Frontal cortex (tissue), 4 donors: ENCODE measurements around the gene ABI3. TPM values are rescaled to one million over a fixed set of nuclear protein-coding genes. Genes with fewer than 3 reads are reported as not detected.

Source experiments
- DNase-seq, 2 donors: peaks; one replicate each; pipeline ENCODE4 v3.0.0; 2012; ENCODE audit warnings: low spot score in 2 of 2
- FAIRE-seq: peaks from 2 replicates; lab custom pipeline; 2012; peaks lifted over from hg19 to GRCh38; lab: Jason Lieb, UNC
- total RNA-seq: library from RNA; depleted of rRNA; stranded (reverse); fragments of >200 nt; gene quantifications from one replicate; pipeline ENCODE4 v1.2.3, GENCODE V29; 2014
- donor health status: control.
- donor health status: control.
- donor health status: control.

The ABI3 gene
- total RNA-seq, 1 donor from 2014 or later, result 0.41 TPM

DNA sequence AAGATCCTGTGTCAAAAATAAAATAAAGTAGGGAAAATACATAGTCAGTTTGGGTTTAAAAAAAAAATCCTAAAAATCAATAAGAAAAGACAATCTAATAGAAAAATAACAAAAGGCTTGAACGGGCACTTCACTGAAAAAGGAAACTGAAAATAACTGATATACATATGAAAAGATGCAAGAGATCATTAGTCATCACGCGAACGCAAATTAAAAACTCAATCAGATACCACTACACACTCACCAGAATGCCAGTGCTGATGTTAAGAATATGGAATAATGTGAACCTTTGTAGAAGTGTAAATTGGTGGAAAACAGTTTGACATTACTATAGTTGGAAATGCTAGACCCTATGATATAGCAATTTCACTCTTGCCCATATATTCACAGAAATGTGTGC, 14.8 kb upstream of the ABI3 start:
- FAIRE-seq, result no peak
- no peak for DNase-seq

DNA sequence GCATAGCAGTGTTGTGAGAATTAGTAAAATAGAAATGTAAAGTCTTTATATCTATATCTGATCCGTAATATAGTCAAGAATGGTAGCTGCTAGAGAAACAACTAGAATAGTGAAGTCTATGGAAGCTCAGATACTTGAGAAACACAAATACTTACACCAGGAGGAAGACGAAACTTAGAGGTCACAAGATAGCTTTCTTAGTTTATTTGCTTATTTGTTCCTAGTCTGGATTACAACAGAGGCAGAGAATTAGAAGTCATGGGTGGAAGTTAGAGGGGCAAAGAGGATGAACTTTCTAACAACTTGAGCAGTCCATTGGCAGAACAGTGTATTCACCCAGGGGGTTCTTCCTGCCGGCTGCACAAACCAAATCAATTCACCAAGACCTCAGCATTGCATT, 14.0 kb upstream of the ABI3 start:
- DNase-seq (no peak), FAIRE-seq (no peak)

DNA sequence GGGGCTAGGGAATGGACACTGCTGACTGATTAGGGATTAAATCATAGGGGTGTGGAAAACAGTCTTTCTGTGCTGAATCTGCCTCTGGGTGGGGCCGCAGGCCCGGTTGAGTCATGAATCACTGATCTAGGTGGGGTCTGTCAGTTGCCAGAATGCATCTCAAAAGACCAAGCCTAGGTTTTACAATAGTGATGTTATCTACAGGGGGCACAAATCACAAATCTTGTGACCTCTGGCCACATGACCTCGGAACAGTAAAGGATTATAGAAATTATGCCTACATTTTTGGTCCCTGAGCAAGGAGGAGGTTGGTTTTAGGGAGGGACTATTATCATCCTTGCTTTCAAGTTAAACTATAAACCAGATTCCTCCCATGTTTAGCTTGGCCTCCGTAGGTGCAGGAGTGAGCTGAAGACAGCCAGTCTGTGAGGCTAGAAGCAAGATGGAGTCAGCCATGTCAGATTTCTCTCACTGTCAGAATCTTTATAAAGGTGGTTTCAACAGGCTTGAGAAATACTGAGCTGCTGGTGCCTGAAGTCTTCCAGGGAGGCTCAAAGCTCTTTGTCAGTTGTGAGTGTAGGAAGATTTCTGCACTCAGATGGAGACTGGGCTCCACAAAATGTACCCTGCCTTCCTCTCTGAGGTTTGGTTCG, 13.0 kb upstream of the ABI3 start:
- no peak for FAIRE-seq
- DNase-seq, result no peak

DNA sequence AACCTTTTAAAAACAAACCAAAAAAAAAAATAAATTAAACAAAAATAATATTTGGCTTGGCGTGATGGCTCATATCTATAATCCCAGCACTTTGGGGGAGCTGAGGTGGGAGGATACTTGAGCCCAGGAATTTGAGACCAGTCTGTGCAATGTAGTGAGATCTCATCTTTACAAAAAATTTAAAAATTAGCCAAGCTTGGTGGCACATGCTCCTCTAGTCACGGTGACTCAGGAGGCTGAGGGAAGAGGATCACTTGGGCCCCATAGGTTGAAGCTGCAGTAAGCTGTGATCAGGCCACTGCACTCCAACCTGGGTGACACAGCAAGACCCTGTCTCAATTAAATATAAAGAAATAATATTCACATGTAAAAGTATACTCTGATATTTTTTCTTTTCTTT, 12.3 kb upstream of the ABI3 start:
- no peak for DNase-seq
- no peak for FAIRE-seq

DNA sequence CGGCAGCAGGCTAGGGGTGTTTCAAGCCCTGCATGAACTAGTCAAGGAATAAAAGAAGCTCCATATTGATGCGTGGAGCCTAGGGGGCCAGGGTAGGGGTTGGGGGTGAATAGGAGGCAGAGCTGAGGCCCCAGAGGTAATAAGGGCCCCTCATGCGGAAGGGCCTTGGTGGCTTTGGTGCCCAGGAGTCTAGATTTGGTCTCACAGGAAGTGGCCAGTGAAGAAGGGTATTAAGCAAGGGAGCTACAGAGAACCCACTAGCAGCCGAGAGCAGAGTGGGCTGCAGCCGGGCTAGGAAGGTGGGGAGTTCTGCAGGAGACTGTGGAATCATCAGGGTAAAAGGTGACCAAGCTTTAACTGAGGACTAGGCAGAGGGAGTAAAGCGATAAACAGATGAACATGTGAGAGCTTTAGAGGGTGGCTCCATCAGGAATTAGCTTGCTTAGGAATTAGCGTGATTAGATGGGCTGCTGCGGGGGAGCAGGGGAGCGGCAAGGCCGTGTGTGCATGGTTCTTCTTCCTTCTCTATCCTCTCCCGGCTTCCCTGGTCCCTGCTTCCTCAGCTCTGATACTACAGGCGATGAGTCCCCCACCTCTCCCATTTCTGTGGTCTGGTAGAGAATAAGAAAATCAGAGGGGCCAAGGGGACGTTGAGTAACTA, 10.0 kb upstream of the ABI3 start:
- no peak for FAIRE-seq
- no peak for DNase-seq

DNA sequence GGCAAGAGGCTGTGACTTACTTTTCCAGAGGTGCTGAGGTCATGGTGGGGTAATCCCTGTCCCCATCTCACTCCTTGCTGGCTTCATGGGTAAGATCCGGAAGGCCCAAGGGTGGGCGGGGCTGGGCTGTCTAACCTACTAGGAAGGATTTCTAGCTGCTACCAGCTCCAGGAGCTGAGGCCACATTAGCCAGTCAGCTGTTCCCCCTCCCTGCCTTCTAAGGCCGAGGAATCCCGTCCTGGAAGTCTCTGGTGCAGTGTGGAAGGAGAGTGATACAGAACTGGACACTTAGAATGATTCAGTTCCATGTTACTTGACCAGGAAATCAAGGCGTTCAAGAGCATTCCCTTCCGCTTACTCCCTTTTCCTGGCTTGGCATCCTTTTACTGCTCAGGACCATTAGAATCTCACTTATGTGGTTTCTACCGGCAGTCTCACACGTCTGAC, 9.0 kb upstream of the ABI3 start:
- FAIRE-seq (no peak), DNase-seq (no peak)

DNA sequence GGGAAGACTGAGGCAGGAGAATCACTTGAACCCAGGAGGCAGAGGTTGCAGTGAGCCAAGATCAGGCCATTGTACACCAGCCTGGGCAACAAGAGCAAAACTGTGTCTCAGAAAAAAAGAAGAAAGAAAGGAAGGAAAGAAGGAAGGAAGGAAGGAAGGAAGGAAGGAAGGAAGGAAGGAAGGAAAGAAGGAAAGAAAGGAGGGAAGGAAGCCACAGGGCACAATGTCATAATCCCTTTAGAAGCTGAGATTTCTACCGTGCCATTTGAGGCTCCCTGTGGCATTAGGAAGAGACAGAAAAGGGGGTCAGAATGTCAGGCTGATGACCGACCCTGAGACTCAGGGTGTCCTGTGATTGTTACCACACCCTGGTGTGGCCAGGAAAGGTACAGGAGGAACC, 6.7 kb upstream of the ABI3 start:
- DNase-seq, result no peak
- no peak for FAIRE-seq

DNA sequence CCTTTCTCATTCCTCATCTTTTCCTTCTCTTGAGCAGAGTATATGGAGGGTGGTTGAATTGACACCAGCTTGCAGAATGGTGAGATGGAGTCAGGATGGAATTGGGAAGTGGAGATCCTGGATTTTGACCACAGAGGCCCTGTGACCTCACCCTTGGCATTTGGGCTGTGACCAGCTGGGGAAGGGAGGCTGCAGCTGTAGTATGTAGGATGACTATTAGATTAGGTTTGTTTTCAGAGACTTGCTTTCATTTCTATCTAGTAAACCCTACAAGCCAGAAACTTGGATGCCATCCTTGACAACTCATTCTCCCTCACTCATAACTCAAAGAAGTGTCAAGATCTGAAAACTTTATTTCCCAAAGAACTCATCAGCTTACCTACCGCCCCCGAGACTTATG, 6.0 kb upstream of the ABI3 start:
- DNase-seq (no peak), FAIRE-seq (no peak)

DNA sequence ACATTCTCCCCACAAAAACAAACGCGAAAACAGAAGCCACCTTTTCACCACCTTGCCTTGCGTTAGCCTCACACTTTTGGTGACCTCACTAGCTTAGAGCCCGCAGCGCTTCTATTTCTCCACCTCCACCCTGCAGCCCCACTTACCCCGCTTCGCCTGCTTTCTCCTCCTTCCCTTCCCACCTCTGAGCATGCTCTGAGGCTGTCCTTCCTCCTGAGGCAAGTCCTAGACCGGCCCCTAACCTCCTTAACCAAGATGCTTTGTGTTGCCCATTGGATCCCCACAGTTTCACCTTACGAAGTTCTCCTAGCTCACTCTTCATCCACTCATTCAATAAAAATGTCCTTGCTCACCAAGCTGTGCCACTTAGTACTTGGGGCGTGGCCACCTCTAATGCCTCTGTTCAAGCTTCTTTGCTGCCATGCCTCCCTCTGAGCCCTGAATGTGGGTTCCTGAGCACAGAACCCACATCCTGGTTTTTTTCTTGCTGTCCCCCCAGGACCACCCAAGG, 1.4 kb upstream of the ABI3 start:
- FAIRE-seq, result no peak

DNA sequence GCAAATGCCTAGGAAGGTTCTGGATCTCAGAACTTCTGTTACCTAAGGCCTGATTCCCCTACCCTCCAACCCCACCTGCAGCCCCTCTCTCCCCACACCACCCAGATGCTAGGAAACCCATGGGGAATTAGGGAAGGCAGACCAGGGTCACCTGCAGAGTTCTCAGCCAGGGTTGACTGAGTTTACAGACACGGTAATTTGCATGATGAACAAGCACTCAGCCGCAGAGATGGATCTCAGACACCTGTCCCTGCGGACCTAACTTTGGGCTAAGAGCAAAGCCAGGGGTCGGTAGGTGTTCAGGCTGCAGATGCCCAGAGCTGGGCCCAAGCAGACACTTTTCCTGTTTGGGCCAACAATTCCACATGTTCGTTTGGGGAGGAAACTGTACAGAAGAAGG, 2.9 kb downstream of the ABI3 start:
- no peak for FAIRE-seq
- no peak for DNase-seq

More for the DNA sequence above, 1.4 kb upstream of the ABI3 start:
- peak in 1 of 2 donors; percentile 3 for DNase-seq

DNA sequence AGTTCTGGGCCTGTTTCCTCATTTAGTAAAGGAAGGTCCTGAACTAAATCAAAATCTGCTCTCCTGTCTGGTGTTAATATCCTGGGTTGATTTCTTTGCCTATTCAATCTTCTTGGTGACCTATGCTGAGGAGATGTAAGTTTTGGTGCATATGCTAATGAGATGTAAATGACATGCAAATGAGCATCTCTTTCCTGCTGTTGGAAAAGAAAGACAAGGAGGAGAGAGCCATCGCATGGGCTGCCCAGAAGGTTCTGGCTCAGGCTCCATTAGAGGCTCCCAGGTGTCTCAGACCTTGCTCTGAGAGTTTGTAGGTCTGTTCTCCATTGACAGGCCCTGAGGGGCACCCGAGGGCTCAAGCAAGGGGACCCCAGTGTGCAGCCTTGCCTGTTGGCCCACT, 3.3 kb downstream of the ABI3 start:
- FAIRE-seq, result no peak
- no peak for DNase-seq

DNA sequence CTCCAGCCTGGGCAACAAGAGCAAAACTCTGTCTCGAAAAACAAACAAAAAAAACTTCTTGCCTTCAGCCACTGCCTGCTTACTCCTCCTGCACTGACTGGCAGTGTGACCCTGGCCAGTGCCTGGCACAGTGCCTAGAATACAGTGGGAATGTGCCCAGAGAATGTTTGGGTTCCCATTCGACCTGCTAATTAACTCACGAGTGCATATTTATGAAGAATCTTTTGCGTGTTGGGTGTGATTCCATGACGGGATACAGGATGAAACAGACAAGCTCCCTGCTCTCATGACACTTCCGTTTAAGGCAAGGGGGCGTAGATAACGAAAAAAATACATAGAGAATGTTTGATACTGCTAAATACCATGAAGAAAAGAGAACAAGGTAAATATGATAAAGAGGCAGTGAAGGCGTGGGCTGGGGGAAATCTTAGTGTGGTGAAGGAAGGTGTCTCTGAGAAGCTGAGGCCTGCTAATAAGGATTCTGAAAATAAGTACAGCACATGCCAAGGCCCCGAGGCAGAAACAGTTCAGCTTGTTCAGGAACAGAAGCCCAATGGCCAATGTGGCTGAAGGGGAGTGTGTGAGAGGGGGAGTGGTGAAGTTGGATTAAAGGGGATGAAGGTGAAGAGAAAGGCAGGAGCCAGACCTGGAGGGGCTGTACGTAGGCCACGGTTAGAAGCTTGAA, 4.3 kb downstream of the ABI3 start:
- no peak for FAIRE-seq
- peak in 1 of 2 donors; percentile 28 for DNase-seq

DNA sequence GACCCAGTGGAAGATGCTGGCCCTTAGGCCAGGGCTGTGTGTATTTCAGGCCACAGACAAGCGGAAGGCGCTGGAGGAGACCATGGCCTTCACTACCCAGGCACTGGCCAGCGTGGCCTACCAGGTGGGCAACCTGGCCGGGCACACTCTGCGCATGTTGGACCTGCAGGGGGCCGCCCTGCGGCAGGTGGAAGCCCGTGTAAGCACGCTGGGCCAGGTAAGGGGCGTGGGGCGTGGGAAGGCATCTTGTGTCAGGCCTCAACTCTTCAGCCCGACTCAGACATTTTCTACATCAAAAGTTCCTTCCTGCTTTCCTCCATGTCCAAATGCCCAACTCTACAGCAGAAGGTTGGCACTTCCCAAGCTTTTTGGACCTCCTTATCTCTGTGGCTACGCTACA, 6.0 kb downstream of the ABI3 start:
- no peak for DNase-seq

DNA sequence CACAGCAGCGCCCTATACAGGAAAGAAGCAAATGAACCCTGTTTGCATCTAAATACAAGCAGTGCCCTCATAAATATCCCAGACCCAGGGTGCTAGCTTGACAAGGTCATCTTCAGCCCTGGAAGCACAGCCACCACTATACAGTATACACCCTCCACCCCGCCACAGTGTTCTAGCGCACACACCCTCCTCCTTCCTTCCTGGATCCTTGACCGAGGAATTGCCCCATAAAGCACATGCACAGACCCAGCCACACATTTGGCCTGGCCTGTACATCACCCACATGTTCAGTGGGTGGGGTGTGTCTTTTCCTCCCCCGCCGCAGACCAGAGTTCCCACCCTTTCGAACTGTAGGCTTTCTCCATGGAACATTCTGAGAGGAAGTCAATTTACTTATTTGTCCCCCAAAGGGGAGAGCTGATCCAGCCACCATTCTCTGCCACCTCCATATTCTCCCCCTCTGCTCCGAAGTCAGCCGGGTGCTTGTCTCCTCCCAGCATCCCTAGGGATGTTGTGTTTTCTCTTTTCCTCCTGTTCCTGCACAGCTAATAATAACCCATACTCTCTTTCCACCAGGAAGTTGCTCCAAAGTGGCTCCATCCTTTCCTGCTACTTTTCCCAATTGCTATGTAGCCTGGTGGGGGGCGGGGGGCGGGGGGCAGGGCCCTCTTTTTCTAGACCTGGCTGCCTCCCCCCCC, 6.6 kb downstream of the ABI3 start:
- DNase-seq, result peak in 1 of 2 donors; percentile 43
- no peak for FAIRE-seq

More for the DNA sequence above, 6.0 kb downstream of the ABI3 start:
- no peak for FAIRE-seq

DNA sequence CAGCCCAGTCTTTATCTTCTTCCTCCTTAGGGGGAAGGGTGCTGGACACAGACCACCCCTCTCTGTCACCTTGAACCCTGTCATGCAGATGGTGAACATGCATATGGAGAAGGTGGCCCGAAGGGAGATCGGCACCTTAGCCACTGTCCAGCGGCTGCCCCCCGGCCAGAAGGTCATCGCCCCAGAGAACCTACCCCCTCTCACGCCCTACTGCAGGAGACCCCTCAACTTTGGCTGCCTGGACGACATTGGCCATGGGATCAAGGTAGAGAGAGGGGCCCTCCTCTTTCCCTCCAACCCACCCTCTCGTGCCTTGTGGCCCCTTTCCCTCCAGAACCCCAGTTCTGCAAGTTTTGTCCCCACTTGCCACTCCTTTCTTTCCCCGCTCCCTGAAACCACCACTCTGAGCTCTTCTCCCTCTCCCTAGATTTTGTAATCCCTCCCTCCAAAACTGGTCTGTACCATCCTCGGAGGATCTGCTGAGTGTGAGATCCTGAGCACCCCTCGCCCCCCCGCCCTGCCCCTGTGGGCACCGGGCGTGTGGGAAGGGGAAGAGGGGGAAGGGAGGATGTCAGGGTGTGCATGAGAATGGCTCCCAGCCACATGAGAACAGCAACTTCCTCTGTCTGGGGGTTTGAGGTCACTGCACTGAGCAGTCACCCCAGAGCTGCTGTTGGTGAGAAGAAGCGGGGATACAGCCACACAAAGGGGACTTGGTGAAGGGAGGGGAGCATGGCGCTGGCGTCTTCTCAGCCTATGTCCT, 7.3 kb downstream of the ABI3 start:
- FAIRE-seq (no peak), DNase-seq (peak in 1 of 2 donors; percentile 46)

DNA sequence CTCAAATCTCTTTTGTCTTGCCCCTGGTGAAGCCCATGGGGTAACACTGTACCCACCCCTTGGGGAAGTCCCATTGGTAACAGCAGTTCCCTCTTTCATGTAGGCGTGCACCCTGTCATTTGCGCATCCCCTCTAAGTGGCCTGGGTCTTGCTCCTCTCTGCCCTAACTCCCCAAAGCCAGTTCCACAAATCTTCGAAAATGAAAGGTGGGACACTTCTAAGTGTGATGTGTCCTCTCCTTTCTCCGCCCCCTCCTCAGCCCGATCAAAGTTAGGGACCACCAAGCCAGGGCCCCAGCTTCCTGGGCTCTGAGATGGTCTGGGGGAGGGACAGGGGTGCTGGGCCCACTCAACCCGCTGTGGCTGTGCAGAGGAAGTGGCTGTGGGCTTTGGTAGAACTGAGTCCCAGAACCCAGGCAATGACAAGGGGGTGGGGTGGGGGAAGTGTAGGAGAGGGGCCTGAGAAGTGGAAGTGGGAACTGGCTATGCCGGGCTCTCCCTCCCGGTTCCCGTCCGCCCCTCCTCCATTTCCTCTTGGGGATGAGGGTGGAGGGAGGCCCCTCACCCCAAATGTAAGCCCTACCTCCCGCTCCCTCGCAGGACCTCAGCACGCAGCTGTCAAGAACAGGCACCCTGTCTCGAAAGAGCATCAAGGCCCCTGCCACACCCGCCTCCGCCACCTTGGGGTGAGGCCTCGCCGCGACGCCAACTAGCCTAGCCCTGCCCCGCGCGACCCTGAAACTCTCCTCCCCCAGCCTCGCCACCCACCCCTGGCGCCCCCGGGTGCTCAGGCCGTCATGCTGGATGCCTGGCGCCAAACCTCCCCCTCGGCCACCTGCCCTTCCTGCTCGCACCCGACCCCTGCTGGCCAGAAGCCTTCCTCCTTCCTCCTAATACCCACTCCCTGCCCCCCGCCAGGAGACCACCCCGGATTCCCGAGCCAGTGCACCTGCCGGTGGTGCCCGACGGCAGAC, 8.7 kb downstream of the ABI3 start:
- FAIRE-seq (no peak), DNase-seq (peak in 1 of 2 donors; percentile 42)

DNA sequence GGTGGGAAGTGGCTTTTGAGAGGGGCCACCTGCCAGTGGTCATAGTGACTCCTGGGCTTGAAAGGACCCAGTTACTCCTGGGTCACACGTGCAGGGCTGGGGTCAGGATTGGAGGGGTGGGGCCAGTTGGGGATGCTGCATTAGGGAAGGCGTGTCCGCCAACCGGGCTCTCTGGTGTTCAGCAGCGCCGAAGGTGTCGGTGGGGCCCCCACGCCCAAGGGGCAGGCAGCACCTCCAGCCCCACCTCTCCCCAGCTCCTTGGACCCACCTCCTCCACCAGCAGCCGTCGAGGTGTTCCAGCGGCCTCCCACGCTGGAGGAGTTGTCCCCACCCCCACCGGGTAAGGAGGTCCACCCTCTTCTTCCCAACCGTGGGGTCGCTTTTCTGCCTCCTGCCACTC, 9.5 kb downstream of the ABI3 start:
- DNase-seq (no peak), FAIRE-seq (no peak)

DNA sequence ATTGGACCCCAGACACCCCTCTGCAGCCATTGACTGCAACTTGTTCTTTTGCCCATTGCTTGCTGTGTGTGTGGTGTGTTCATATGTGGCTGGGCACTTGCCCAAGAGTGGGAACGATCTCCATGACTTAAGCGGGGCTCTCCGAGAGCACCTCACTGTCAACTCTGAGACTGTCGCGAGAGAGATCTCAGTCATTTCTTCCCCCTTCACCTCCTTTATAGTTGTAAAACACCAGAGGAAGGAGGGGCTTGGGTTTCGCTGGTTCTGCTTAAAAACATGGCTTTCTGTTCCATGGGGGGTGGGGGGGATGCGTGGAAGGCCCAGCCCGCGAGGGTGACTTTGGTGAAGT, 12.6 kb downstream of the ABI3 start:
- FAIRE-seq (no peak), DNase-seq (peak in 1 of 2 donors; percentile 24)
